H1 (cell line): Measurements from ENCODE around the gene TNRC6B. TPM values are rescaled to one million over a fixed set of nuclear protein-coding genes. Genes with fewer than 3 reads are reported as not detected.

ENCODE experiments used
- CTCF ChIA-PET: fragments of 300-600 bp; sonication (Branson Sonifier 250); formaldehyde crosslinking; loops from one replicate; lab custom pipeline; 2021; ENCODE audit not compliant: partially characterized antibody; lab: Charles Lee
- POLR2A ChIA-PET: fragments of 300-600 bp; sonication (Branson Sonifier 250); formaldehyde crosslinking; loops from one replicate; lab custom pipeline; 2021; ENCODE audit warnings: inconsistent platforms; ENCODE audit not compliant: partially characterized antibody; lab: Charles Lee
- DNase-seq, 2 experiments: peaks; one replicate each; pipeline versions ENCODE4 v3.0.0 to v3.0.0-alpha.2; 2010 to 2022; ENCODE audit warnings: low spot score in 2 of 2, low read depth in 1 of 2, mixed read lengths in 1 of 2
- FAIRE-seq: peaks from 2 replicates; lab custom pipeline; 2011; peaks lifted over from hg19 to GRCh38; lab: Jason Lieb, UNC
- H2AFZ ChIP-seq: 2 replicates; pipeline ENCODE4 v1.8.1; 2012; ENCODE audit warnings: low read length, inconsistent platforms
- H2AK5ac ChIP-seq: 2 replicates; pipeline ENCODE4 v1.6.1; 2013; ENCODE audit warnings: low read depth, low read length
- H2BK120ac ChIP-seq: replicated peaks from 2 replicates; pipeline ENCODE3; 2013; ENCODE audit warnings: low read depth, low read length, inconsistent platforms
- H2BK12ac ChIP-seq: 2 replicates; pipeline ENCODE4 v1.6.1; 2013; ENCODE audit warnings: low read depth, low read length
- H2BK15ac ChIP-seq: 2 replicates; pipeline ENCODE4 v1.6.1; 2013; ENCODE audit warnings: low read length
- H2BK20ac ChIP-seq: 2 replicates; pipeline ENCODE4 v1.6.1; 2013; ENCODE audit warnings: low read length
- H2BK5ac ChIP-seq: 2 replicates; pipeline ENCODE4 v1.6.1; 2013; ENCODE audit warnings: low read depth, low read length
- H3K14ac ChIP-seq: 2 replicates; pipeline ENCODE4 v1.6.1; 2013; ENCODE audit warnings: inconsistent platforms; ENCODE audit not compliant: insufficient read length
- H3K18ac ChIP-seq: 2 replicates; pipeline ENCODE4 v1.6.1; 2013; ENCODE audit warnings: low read length; ENCODE audit errors: extremely low read depth
- H3K23ac ChIP-seq: 2 replicates; pipeline ENCODE4 v1.6.1; 2013; ENCODE audit warnings: inconsistent platforms; ENCODE audit not compliant: insufficient read length
- H3K23me2 ChIP-seq: 2 replicates; pipeline ENCODE4 v1.6.1; 2013; ENCODE audit warnings: low read depth, low read length
- H3K27ac ChIP-seq: 2 replicates; pipeline ENCODE4 v1.6.1; 2011; ENCODE audit warnings: low read depth, low read length, inconsistent platforms
- H3K27me3 ChIP-seq, 4 experiments: replicated peaks in 1 of 4; 1 replicate in 1 of 4; 2 replicates in 3 of 4; pipeline versions ENCODE4 v1.6.1 to v1.8.1; 2011 to 2013; ENCODE audit warnings: low read length in 3 of 4, mild to moderate bottlenecking in 3 of 4, inconsistent platforms in 2 of 4, mixed read lengths in 2 of 4, moderate library complexity in 1 of 4; ENCODE audit not compliant: control insufficient read depth in 3 of 4, insufficient read depth in 3 of 4; ENCODE audit errors: extremely low read depth in 1 of 4
- H3K36me3 ChIP-seq, 4 experiments: 2 replicates each; pipeline versions ENCODE4 v1.6.1 to v1.8.1; 2011 to 2013; ENCODE audit warnings: mild to moderate bottlenecking in 4 of 4, low read length in 3 of 4, moderate library complexity in 2 of 4, control low read depth in 1 of 4, inconsistent platforms in 1 of 4; ENCODE audit not compliant: insufficient read depth in 4 of 4, control insufficient read depth in 2 of 4
- H3K4ac ChIP-seq: replicated peaks from 2 replicates; pipeline ENCODE3; 2013; ENCODE audit warnings: low read length, low read depth, mixed read lengths, inconsistent platforms; ENCODE audit not compliant: insufficient read length
- H3K4me1 ChIP-seq, 4 experiments: replicated peaks in 1 of 4; 1 replicate in 1 of 4; 2 replicates in 3 of 4; pipeline versions ENCODE4 v1.6.1 to v1.8.1; 2011 to 2013; ENCODE audit warnings: low read length in 3 of 4, inconsistent platforms in 2 of 4, mixed read lengths in 1 of 4; ENCODE audit not compliant: insufficient read depth in 4 of 4, control insufficient read depth in 3 of 4
- H3K4me2 ChIP-seq, 2 experiments: 2 replicates each; pipeline versions ENCODE4 v1.6.1 to v1.8.1; 2011 to 2013; ENCODE audit warnings: low read depth in 2 of 2, low read length in 2 of 2, control low read depth in 1 of 2, inconsistent platforms in 1 of 2, mild to moderate bottlenecking in 1 of 2; ENCODE audit not compliant: insufficient read depth in 1 of 2
- H3K4me3 ChIP-seq, 4 experiments: fragments of 200-600, 300-600 bp in 1 of 4; sonication (generic), shearing (Covaris generic), sonication (Bioruptor Twin) in 1 of 4; 2 replicates each; pipeline versions ENCODE4 v1.5.1 to v1.8.1; 2011 to 2016; ENCODE audit warnings: low read length in 4 of 4, low read depth in 3 of 4, control low read depth in 2 of 4, inconsistent platforms in 2 of 4, mild to moderate bottlenecking in 2 of 4, mixed read lengths in 1 of 4, moderate library complexity in 1 of 4; ENCODE audit not compliant: insufficient read depth in 2 of 4; ENCODE audit errors: extremely low read depth in 1 of 4
- H3K56ac ChIP-seq: replicated peaks from 2 replicates; pipeline ENCODE3; 2013; ENCODE audit warnings: low read depth, mild to moderate bottlenecking, mixed read lengths, low read length, inconsistent platforms; ENCODE audit not compliant: insufficient read length
- H3K79me1 ChIP-seq: 2 replicates; pipeline ENCODE4 v1.6.1; 2013; ENCODE audit warnings: low read depth, low read length, control low read depth
- H3K79me2 ChIP-seq, 2 experiments: 2 replicates each; pipeline versions ENCODE4 v1.6.1 to v1.8.1; 2012 to 2013; ENCODE audit warnings: low read length in 2 of 2, mild to moderate bottlenecking in 2 of 2, inconsistent platforms in 1 of 2; ENCODE audit not compliant: insufficient read depth in 2 of 2, control insufficient read depth in 1 of 2
- H3K9ac ChIP-seq, 4 experiments: replicated peaks in 1 of 4; 1 replicate in 1 of 4; 2 replicates in 3 of 4; pipeline versions ENCODE4 v1.6.1 to v1.8.1; 2011 to 2013; ENCODE audit warnings: low read depth in 3 of 4, low read length in 3 of 4, control low read depth in 2 of 4, mild to moderate bottlenecking in 2 of 4, moderate library complexity in 2 of 4, inconsistent platforms in 1 of 4; ENCODE audit errors: extremely low read depth in 1 of 4
- H3K9me3 ChIP-seq, 2 experiments: 2 replicates each; pipeline versions ENCODE4 v1.6.1 to v1.8.1; 2012 to 2013; ENCODE audit warnings: mild to moderate bottlenecking in 2 of 2, moderate library complexity in 2 of 2, control low read depth in 1 of 2, inconsistent platforms in 1 of 2, low read depth in 1 of 2, low read length in 1 of 2, mixed read lengths in 1 of 2; ENCODE audit not compliant: insufficient read depth in 2 of 2
- H4K20me1 ChIP-seq, 2 experiments: replicated peaks in 1 of 2; 2 replicates each; pipeline versions ENCODE3 to v1.8.1; 2011 to 2013; ENCODE audit warnings: inconsistent platforms in 2 of 2, low read length in 2 of 2, mild to moderate bottlenecking in 1 of 2; ENCODE audit not compliant: insufficient read depth in 2 of 2, control insufficient read depth in 1 of 2
- H4K5ac ChIP-seq: 2 replicates; pipeline ENCODE4 v1.6.1; 2013; ENCODE audit warnings: low read length, low read depth, mixed read lengths, inconsistent platforms; ENCODE audit not compliant: insufficient read length
- H4K8ac ChIP-seq: 2 replicates; pipeline ENCODE4 v1.8.0; 2013; ENCODE audit warnings: mild to moderate bottlenecking, moderate library complexity, low read length, inconsistent platforms; ENCODE audit not compliant: insufficient read depth; ENCODE audit errors: extremely low read depth
- H4K91ac ChIP-seq: replicated peaks from 2 replicates; pipeline ENCODE3; 2013; ENCODE audit warnings: low read length, mixed read lengths, inconsistent platforms; ENCODE audit not compliant: insufficient read length
- BRCA1 ChIP-seq: IDR thresholded peaks from 2 replicates; pipeline ENCODE4 v1.6.1; 2012; ENCODE audit warnings: low read depth, low read length, improper control_type of control experiment
- CBX8 ChIP-seq: fragments of 300-800, 300-1000 bp; sonication (generic); IDR thresholded peaks from 2 replicates; pipeline ENCODE4 v1.7.1; 2016; ENCODE audit warnings: low read depth, low read length, borderline replicate concordance
- NRF1 ChIP-seq: IDR thresholded peaks from 2 replicates; pipeline ENCODE4 v1.6.1; 2011; ENCODE audit warnings: mild to moderate bottlenecking, low read depth, low read length, improper control_type of control experiment
- RXRA ChIP-seq: IDR thresholded peaks from 2 replicates; pipeline ENCODE4 v1.6.1; 2011; ENCODE audit warnings: low read depth, mild to moderate bottlenecking, low read length, moderate library complexity; ENCODE audit not compliant: insufficient read depth
- SAP30 ChIP-seq: fragments of 300-600 bp; sonication (generic); IDR thresholded peaks from 2 replicates; pipeline ENCODE4 v1.7.1; 2012; ENCODE audit warnings: low read length, moderate library complexity, mild to moderate bottlenecking, inconsistent platforms; ENCODE audit not compliant: insufficient read depth, insufficient replicate concordance
- SP1 ChIP-seq: IDR thresholded peaks from 2 replicates; pipeline ENCODE4 v1.6.1; 2011; ENCODE audit warnings: low read depth, low read length
- SP4 ChIP-seq: IDR thresholded peaks from 2 replicates; pipeline ENCODE4 v1.6.1; 2012; ENCODE audit warnings: low read length, inconsistent platforms
- SRF ChIP-seq: IDR thresholded peaks from 2 replicates; pipeline ENCODE4 v1.6.1; 2011; ENCODE audit warnings: mild to moderate bottlenecking, low read depth, low read length, moderate library complexity
- TCF12 ChIP-seq: IDR thresholded peaks from 2 replicates; pipeline ENCODE4 v1.6.1; 2011; ENCODE audit warnings: low read depth, mild to moderate bottlenecking, low read length
- WGBS, 2 experiments: shearing (Covaris generic) in 1 of 2; methylation state at CpG; one replicate each; pipeline versions ENCODE4 v1.1.6 to v1.1.7; 2013 to 2015; ENCODE audit warnings: low lambda C conversion rate in 2 of 2, mixed read lengths in 2 of 2, inconsistent platforms in 1 of 2, low coverage in 1 of 2, missing lambda C conversion rate in 1 of 2; ENCODE audit not compliant: insufficient replicate concordance in 2 of 2, insufficient coverage in 1 of 2, insufficient read length in 1 of 2; ENCODE audit errors: extremely low coverage in 1 of 2, missing lambda C conversion rate in 1 of 2; 5-methylcytosine and 5-hydroxymethylcytosine counted together
- polyA plus RNA-seq, 7 experiments: library from polyadenylated mRNA; depleted of rRNA in 3 of 7; stranded (reverse) in 5 of 7; unstranded in 2 of 7; fragments of >200 nt in 5 of 7; fragments of 200-250 nt in 2 of 7; gene quantifications; 1 replicate in 5 of 7; 2 replicates in 1 of 7; 4 replicates in 1 of 7; pipeline versions ENCODE4 v1.2.1 to v1.2.3, GENCODE V29; 2011 to 2013; ENCODE audit warnings: missing spikeins in 2 of 7, mixed read lengths in 2 of 7
- total RNA-seq: library from RNA; stranded (reverse); fragmentation: NEBNext Ultra II Directional; extraction: Animal tissue kit (Norgen Biotek cat#: 25700); gene quantifications from 2 replicates; pipeline ENCODE4 v1.2.1, GENCODE V29; 2021
- TF ChIP-seq, protein P1 (sequence below): IDR thresholded peaks from 2 replicates; pipeline ENCODE4 v1.6.1; 2011; ENCODE audit warnings: low read depth, mild to moderate bottlenecking, low read length; ENCODE audit not compliant: insufficient read depth

Gene TNRC6B
- total and polyA plus RNA-seq, 2 of the 8 experiments (the other 6 are each of a cell fraction or from before 2014, with no cell fraction given) = 12.5 to 48.9 TPM

- Histone ChIP-seq H3K4me3 (no peak overlapping the region), H2BK120ac (no peak overlapping the region), H4K8ac (no peak overlapping the region), H3K79me2 (no peaks in the 10 kb centered on the region; a peak in 1 of 4 replicates), H4K20me1 (peaks cover 0 to 7% of the 10 kb centered on the region in 2 experiments), H3K56ac (no peak overlapping the region), H2BK15ac (no peak overlapping the region), H3K9ac (no peak overlapping the region), H3K27me3 (no peaks in the 10 kb centered on the region; a peak in 1 of 7 replicates), H3K23me2 (no peaks in the 10 kb centered on the region), H3K23ac (no peak overlapping the region), H4K91ac (no peak overlapping the region), H2AFZ (no peak overlapping the region), H3K79me1 (no peaks in the 10 kb centered on the region), H2AK5ac (no peak overlapping the region), H3K36me3 (peaks cover 2 to 74% (median 23%) of the 10 kb centered on the region in 4 experiments), H3K9me3 (no peaks in the 10 kb centered on the region), H3K4me2 (no peak overlapping the region), H2BK5ac (no peak overlapping the region), H3K27ac (no peak overlapping the region), H3K4ac (no peak overlapping the region), H2BK12ac (no peak overlapping the region), H2BK20ac (no peak overlapping the region), H3K4me1 (no peaks in the 10 kb centered on the region), H3K14ac (no peak overlapping the region), H4K5ac (no peak overlapping the region), H3K18ac (no peak overlapping the region)
- ChIA-PET POLR2A (no interaction called here), CTCF (no interaction called here)
- DNase-seq = no peak
- FAIRE-seq = no peak
- TF ChIP-seq SRF (no peak), SAP30 (no peak), NRF1 (no peak), TCF12 (no peak), RXRA (no peak), CBX8 (no peak), SP1 (no peak), SP4 (no peak), BRCA1 (no peak)
- TF ChIP-seq, protein P1, sequence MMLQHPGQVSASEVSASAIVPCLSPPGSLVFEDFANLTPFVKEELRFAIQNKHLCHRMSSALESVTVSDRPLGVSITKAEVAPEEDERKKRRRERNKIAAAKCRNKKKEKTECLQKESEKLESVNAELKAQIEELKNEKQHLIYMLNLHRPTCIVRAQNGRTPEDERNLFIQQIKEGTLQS = no peak
- 93% methylated on average over 4 of the region's 4 CpGs; no CpG with 5 or more reads in 1 of the 2 experiments for WGBS, 2 experiments
Measured at GRCh38 chr22:40279017-40279416, 101.3 kb downstream of the TNRC6B start.
